ENCODE measurements around the gene GALNT9. TPM values are rescaled to one million over a fixed set of nuclear protein-coding genes. Genes with fewer than 3 reads are reported as not detected.

GALNT9 gene
- total and polyA plus RNA-seq, 9 donors: 0.12 to 21.9 (median 1.3) TPM; not detected in 1

DNA sequence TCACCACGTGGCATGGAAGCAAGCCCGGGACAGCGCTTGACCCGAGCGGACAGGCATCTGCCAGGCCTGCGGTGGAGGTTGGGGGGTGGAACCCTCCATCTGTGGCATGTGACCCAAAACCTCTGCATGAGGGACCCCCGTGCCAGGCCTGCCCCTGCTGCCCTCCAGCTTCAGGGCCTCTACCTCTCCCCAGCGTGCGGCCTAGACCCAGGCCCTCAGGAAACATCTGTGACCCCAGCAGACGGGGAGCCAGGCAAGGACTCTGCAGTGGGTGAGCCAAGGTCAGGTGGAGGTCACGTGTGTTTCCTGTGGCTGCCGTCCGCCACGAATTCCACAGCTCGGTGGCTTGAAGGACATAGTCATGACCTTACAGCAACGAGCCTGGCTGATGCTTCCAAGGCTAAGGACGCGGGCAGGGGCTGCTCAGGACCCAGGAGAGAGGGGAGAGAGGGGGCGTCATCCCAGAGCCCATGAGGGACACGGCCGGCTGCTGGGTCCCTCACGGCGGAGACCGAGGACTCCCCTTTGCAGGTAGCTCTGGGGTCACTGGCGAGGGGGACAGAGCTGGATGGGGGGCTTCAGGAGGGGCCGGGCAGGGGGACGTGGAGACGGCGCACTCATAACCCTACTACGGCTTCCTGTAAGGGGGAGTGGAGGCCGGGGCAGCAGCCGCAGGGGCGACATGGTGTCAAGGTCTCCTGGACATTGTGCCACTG, 91.5 kb downstream of the GALNT9 start:
- DNase-seq: no peak
- intact Hi-C loops (cut with DNase I): no loop called here
- no peaks in the 10 kb centered on the region for H3K27me3 ChIP-seq
- H3K36me3 ChIP-seq: no peaks in the 10 kb centered on the region
- H3K4me1 ChIP-seq (ENCODE audit: insufficient read depth): no peaks in the 10 kb centered on the region
- no peak overlapping the region for H3K27ac ChIP-seq
- TF ChIP-seq, protein P1, sequence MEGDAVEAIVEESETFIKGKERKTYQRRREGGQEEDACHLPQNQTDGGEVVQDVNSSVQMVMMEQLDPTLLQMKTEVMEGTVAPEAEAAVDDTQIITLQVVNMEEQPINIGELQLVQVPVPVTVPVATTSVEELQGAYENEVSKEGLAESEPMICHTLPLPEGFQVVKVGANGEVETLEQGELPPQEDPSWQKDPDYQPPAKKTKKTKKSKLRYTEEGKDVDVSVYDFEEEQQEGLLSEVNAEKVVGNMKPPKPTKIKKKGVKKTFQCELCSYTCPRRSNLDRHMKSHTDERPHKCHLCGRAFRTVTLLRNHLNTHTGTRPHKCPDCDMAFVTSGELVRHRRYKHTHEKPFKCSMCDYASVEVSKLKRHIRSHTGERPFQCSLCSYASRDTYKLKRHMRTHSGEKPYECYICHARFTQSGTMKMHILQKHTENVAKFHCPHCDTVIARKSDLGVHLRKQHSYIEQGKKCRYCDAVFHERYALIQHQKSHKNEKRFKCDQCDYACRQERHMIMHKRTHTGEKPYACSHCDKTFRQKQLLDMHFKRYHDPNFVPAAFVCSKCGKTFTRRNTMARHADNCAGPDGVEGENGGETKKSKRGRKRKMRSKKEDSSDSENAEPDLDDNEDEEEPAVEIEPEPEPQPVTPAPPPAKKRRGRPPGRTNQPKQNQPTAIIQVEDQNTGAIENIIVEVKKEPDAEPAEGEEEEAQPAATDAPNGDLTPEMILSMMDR (IDR thresholded peaks at IDR 0.05): no peak
- no peak for TF ChIP-seq EP300 (IDR thresholded peaks at IDR 0.05)
- TF ChIP-seq POLR2A (IDR thresholded peaks at IDR 0.05): no peak
- H3K9me3 ChIP-seq: no peaks in the 10 kb centered on the region
- WGBS, 3 donors: 69 to 71% (median 70%) methylated on average over 28 to 33 of the region's 33 CpGs
- no peak overlapping the region for H3K4me3 ChIP-seq

DNA sequence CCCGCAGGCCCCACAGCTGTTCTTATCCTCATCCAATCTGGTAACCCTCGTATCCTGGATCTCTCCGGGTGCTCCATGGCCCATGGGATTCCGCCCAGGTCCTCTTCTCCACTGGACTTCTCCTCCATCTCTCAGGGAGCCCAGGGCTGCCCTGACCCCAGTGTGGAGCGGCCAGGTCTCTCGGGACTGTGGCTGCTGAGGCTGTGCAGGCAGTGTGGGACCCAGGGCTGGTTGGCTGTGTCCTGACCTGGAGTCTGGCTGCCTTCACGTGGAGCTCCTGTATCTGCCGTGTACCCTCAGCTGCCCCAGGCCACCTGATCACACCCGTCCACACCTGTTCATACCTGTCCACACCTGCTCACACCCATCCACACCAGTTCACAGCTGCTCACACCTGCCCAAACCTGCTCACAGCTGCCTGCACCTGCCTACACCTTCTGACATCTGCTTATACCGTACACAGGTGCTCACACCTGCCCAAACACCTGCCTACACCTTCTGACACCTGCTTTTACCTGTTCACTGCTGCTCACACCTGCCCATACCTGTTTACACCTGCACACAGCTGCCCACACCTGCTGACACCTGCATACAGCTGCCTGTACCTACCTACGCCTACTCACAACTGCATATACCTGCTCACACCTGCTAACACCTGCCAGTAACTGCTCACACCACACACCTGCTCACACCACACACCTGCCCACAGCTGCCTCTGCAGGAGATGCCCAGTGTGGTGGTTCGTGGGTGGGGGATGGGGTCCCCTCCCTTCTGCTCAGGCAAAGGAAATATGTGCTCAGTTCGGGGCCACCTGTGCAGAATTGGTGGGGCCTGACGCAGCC, 92.2 kb downstream of the GALNT9 start:
- H3K27me3 ChIP-seq: no peaks in the 10 kb centered on the region
- no peaks in the 10 kb centered on the region for H3K36me3 ChIP-seq
- H3K27ac ChIP-seq: no peak overlapping the region
- no peaks in the 10 kb centered on the region for H3K9me3 ChIP-seq
- intact Hi-C loops (cut with DNase I): no loop called here
- TF ChIP-seq, protein P1 (IDR thresholded peaks at IDR 0.05): no peak
- TF ChIP-seq EP300 (IDR thresholded peaks at IDR 0.05): no peak
- TF ChIP-seq POLR2A (IDR thresholded peaks at IDR 0.05): no peak
- no peak for DNase-seq
- 80 to 89% (median 86%) methylated on average over 13 to 14 of the region's 14 CpGs for WGBS, 3 donors
- H3K4me3 ChIP-seq: no peak overlapping the region
- H3K4me1 ChIP-seq (ENCODE audit: insufficient read depth): no peaks in the 10 kb centered on the region

DNA sequence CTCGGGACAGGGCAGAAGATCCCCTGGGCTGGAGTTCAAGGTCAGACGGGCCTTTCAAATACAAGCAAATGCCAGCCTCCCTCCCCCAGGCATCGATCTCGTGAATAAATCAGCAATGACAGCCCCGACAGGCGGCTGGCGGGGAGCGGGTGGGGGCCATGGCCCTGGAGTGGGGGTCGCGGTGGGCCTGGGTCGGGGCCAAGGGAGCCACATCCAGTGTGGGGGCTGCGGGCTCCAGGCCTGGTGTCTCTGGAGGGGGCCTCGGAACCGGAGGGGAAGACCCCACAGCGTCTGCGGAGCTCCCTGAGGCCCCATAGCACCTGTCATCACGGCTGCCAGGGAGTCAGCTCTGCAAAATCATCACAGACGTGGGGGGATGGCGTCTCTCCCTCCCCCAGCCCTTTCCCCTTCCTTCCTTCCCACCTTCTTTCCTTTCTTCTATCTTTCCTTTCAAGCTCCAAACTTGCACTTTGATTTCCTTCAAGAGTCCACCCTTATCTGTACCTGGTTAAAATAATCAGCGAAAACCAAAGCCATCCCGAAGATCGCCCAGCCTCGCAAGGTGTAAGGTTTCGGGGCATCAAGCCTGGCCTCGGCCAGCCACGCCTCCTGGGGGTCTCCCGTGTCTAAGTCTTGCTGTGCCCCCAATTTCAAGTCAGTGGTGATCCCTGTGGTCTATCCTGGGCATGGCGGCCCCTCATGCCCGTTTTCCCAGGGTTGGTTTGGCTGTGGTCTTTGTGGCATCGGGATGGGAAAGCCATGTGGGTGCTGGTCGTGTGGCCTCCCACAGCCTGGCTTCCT, 93.1 kb downstream of the GALNT9 start:
- DNase-seq: no peak
- no peaks in the 10 kb centered on the region for H3K36me3 ChIP-seq
- 43 to 61% (median 52%) methylated on average over 25 to 31 of the region's 31 CpGs for WGBS, 3 donors
- H3K9me3 ChIP-seq: no peaks in the 10 kb centered on the region
- H3K4me3 ChIP-seq: no peak overlapping the region
- TF ChIP-seq, protein P1 (IDR thresholded peaks at IDR 0.05): no peak
- TF ChIP-seq POLR2A (IDR thresholded peaks at IDR 0.05) (no peak), EP300 (IDR thresholded peaks at IDR 0.05) (no peak)
- intact Hi-C loops (cut with DNase I): no loop called here
- no peaks in the 10 kb centered on the region for H3K4me1 ChIP-seq (ENCODE audit: insufficient read depth)
- H3K27ac ChIP-seq: no peak overlapping the region
- no peaks in the 10 kb centered on the region for H3K27me3 ChIP-seq

- no peak for DNase-seq
- intact Hi-C loops (cut with DNase I): no loop called here
- H3K4me3 ChIP-seq: no peak overlapping the region
- no peak overlapping the region for H3K27ac ChIP-seq
- no peaks in the 10 kb centered on the region for H3K36me3 ChIP-seq
- TF ChIP-seq POLR2A (IDR thresholded peaks at IDR 0.05) (no peak), EP300 (IDR thresholded peaks at IDR 0.05) (no peak)
- TF ChIP-seq, protein P1 (IDR thresholded peaks at IDR 0.05): no peak
- no peaks in the 10 kb centered on the region for H3K27me3 ChIP-seq
- no peaks in the 10 kb centered on the region for H3K4me1 ChIP-seq (ENCODE audit: insufficient read depth)
- H3K9me3 ChIP-seq: no peaks in the 10 kb centered on the region
- 77 to 85% (median 83%) methylated on average over 15 to 25 of the region's 25 CpGs for WGBS, 3 donors
Observed at GRCh38 chr12:132235116-132235820, 94.1 kb downstream of the GALNT9 start.

All from ovary (tissue), 9 donors.